GM21529 (cell line): ENCODE results near the gene TMEM59L.
A peak's percentile ranks its signal among the peaks of the same experiment; 100 is the strongest.

Source experiments
- ATAC-seq: cut with Tn5 transposase; IDR thresholded peaks from one replicate; pipeline ENCODE4 v1.9.1; 2021; ENCODE audit not compliant: unreplicated experiment

TMEM59L gene

DNA sequence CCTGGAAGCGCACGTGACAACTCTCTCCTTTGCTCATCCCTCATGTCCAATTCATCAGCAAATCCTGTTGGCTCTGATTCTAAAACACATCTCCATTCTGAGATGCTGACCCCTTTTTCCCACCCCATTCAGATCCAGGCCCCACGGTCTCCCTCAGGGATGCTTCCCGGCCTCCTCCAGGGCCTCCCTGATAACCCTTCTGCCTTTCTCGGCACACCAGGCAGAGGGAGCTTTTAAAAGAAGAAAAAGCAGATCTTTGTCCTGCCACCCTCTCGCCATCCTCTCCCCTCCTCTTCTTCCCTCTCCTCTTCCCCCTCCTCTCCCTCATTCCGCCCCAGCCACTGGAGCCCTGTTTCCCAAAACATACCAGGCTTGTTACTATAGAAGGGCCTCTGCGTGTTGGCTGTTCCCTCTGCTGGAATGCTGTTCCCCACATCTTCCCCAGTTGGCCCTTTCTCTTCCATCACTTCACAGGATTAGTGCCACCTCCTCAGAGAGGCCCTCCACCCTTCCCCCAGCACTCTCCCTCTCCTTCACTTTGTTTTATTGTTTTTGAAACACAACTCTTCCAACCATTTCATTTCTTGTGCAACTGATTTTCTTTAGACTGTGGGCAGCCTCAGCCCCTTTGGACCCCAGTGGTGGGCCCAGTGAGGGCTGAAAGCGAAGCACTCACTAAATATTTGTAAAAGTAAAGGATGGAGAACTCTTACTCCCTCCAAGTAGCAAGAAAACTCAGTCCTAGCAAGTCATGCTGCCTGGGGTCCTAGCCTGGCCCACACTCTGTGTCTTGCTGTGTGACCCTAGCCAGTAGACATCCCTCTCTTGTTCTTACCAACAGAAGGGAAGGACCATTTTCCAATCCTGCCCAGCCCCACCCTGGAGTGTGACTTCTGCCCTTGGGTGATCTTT is 3.6 kb upstream of the TMEM59L start:
- no peak for ATAC-seq

DNA sequence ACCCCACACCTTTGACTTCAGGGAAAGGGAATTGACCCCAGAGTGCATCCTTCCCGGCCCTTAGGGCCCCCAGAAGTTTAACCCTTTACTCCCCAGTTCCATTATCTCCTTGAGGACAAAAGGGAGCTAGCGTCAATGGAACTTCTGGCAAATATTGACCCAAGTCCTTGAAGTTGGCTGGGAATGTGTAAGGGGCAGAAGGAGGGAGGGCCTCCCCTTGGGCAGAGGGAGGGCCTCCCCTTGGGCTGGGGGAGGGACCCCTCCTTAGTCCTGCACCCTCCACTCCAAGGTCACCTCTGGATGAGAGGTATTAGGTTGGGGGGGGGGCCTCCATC is 3.0 kb upstream of the TMEM59L start:
- ATAC-seq: no peak

- ATAC-seq: no peak
Measured at GRCh38 chr19:18610245-18610555, 2.5 kb upstream of the TMEM59L start.

- ATAC-seq: no peak
Measured at GRCh38 chr19:18610556-18611326, 1.9 kb upstream of the TMEM59L start.

GRCh38 chr19:18611327-18612050 is 1.2 kb upstream of the TMEM59L start:
- ATAC-seq: no peak

DNA sequence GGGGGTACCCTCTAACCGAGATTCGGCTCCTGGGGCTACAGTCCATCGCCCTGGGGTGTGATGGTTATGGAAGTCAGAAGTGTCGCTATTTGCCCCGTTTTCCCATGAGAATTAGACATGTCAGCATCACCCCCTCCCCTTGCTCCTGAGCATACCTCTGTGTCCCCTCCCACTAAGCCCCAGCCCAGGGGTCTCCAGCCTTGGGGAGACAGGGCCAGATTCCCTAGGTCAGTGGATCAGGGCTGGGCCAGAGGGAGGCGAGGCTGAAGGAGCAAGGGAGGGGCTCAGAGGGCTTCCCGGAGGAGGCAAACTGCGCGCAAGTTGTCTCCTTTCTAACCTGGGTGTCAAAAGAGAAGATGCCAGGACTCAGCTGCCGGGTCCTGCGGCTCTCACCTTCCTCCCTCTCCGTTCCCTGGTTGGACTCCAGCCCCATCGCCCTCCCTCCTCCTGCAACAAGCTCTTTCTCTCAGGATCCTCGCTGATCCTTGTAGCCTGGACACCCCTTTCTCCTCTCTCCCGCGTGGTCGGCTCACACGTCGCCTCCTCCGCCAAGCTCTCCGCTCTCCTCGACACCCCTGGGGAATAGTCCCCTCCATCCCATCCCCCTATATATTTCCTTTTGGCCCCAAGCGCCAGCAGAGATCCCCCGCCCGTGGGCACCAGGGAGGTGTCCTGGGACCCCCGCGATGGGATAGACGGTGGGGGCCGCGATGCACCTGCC is 459 bp upstream of the TMEM59L start:
- no peak for ATAC-seq

GRCh38 chr19:18613589-18614234 is 1.0 kb downstream of the TMEM59L start:
- ATAC-seq: no peak

DNA sequence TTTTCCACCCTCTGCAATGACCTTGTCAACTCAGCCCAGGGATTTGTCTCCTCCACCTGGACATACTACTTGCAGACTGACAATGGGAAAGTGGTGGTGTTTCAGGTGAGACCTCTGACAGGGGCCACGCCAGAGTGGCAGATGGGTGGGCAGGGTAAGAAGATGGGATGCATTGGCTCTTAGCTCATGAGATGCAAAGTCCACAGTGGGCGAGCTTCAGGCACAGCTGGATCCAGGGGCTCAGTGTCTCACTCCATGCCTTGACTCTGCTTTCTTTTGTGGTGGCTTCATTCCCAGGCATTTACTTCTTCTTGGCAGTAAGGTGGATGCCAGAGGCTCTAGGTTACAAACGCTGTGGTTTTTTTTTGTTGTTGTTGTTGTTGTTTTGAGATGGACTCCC is 3.4 kb downstream of the TMEM59L start:
- ATAC-seq: no peak

DNA sequence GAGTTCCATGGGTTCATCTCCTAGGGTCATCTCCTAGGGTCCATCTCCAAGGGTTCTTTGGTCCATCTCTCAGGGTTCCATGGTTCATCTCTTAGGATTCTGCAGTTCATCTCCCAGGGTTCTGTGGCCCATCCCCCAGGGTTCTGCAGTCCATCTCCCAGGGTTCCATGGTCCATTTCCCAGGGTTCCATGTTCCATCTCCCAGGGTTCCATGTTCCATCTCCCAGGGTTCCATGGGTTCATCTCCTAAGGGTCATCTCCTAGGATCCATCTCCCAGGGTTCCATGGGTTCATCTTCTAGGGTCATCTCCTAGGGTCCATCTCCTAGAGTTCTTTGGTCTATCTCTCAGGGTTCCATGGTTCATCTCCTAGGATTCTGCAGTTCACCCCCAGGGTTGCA is 4.9 kb downstream of the TMEM59L start:
- ATAC-seq: no peak

DNA sequence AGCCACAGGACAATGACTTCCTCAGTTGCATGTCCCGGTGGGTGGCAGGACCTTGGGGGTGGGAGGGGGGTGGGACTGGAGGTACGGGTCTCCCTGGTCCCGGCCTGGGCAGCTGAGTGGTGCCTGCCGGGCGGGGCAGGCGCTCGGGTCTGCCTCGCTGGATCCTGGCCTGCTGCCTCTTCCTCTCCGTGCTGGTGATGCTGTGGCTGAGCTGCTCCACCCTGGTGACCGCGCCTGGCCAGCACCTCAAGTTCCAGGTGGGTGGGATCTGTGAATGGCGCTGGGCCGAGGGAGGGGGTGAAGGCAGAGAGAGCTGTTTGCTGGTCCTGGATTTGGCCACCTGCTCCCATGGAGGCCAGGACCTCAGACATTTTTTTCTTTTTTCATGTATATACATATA is 5.6 kb downstream of the TMEM59L start:
- ATAC-seq: no peak

- ATAC-seq: no peak
Measured at GRCh38 chr19:18620311-18620710, 7.6 kb downstream of the TMEM59L start.

GRCh38 chr19:18620902-18621301 is 8.2 kb downstream of the TMEM59L start:
- ATAC-seq: no peak

GRCh38 chr19:18626906-18627305 is 14.2 kb downstream of the TMEM59L start:
- ATAC-seq: no peak

GRCh38 chr19:18629166-18630088 is 16.8 kb downstream of the TMEM59L start:
- no peak for ATAC-seq

DNA sequence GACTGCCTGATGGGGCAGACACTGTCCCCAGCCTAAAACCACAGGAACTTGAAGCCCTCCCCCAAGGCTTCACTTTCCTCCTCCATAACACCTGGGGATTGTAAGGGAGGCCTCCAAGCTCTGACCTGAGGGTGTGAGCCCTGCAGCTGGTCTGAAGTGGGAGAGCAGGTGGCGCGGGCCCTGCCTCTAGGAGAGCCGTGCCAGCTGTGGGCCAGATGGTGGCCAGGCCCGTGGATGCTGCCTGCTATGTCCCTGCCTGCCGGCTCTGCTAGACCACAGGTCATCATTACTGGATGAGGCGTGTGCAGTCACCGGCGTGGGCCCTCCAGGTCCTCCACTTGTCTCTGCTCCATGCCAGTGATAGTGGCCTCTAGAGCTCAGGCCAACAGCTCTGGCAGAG is 20.7 kb downstream of the TMEM59L start:
- ATAC-seq: no peak

DNA sequence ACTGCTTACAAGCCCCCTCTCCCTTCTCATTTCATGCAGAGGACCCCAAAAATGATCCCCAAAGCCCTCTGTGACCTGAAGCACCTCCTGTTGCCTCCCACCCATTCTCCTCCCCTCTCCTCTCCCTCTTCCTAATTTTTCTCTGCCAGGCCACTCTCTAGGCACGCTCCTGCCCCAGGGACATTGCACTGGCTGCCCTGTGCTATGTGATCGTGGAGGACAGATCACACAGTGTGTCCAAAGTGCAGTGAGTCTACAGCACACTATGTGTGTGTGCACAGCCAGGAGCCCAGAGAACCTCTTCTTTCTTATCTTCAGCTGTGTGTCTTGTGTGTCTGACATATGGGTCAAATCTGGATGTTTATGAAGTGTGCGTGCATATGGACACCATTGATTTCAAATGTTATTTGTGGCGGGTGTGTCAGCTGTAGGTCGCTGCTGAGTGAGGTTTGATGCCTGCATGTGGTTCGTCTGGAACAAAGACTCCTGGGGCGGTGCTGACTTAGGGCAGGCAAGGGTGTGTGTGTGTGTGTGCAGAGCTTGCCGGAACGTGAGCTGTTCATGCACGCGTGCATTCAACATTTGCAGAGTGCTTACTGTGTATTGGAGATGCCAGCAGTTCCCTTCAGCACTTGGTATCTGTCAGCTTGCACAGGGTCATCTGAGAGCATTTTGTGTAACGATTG is 22.1 kb downstream of the TMEM59L start:
- ATAC-seq: no peak

- ATAC-seq: no peak
Measured at GRCh38 chr19:18635831-18636182, 23.1 kb downstream of the TMEM59L start.

DNA sequence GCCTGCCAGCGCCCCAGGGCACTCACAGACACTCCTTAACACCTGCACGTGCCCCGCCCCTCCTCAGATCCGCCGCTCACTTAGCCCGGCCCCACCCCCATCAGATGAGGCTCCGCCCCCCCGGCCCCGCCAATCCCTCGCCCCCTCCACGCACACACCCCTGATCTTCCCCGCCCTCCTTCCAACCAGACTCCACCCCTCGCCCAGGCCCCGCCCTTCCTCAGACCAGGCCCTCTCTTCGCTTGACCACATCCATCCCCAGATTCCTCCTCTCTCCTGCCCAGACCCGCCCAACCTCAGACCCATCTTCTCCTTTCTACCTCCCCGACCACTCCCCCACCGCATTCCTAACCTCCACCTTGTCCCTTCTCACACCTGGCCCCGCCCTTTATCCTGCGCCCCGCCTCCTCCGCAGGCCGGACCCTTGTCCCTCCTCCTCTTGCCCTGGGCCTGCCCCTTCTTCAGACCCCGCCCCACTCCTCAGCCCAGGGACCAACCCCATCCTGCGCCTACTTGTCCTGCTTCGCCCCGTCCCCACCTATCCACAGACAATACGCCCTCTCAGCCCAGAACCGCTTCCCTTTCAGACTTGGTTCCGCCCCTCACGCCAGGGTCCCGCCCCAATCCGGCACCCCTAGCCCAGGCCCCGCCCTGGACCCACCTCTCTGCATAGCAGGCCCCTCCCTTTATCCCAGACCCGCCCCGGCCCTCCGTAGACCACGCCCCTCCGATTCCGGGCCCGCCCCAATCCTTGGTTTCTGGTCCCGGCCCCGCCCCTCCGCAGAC is 23.7 kb downstream of the TMEM59L start:
- peak; percentile 77 for ATAC-seq
